ENCODE data around the gene DOK7. TPM values are rescaled to one million over a fixed set of nuclear protein-coding genes. Genes with fewer than 3 reads are reported as not detected.
"Not testable (repeated sequence)": the region's sequence is repeated elsewhere in the genome, so short reads cannot be mapped to it uniquely, and the experiment has no call there.

DOK7 gene
- polyA plus RNA-seq, 1 experiment: not detected

DNA sequence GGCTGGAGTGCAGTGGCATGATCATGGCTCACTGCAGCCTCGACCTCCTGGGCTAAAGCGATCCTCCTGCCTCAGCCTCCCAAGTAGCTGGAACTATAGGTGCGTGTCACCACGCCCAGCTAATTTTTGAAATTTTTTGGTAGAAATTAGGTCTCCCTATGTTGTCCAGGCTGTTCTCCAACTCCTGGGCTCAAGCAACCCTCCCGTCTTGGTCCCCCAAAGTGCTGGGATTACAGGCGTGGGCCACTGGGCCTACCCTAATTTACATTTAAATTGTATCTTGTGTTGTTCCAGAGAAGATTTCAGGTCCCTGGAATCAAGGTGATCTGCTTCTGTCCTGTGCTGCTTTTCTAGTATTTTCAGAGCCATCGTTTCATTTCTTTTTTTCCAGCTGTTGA, 70.3 kb downstream of the DOK7 start:
- no peak overlapping the region for H3K27ac ChIP-seq (ENCODE audit: low read depth, low read length)
- TF ChIP-seq, protein P1, sequence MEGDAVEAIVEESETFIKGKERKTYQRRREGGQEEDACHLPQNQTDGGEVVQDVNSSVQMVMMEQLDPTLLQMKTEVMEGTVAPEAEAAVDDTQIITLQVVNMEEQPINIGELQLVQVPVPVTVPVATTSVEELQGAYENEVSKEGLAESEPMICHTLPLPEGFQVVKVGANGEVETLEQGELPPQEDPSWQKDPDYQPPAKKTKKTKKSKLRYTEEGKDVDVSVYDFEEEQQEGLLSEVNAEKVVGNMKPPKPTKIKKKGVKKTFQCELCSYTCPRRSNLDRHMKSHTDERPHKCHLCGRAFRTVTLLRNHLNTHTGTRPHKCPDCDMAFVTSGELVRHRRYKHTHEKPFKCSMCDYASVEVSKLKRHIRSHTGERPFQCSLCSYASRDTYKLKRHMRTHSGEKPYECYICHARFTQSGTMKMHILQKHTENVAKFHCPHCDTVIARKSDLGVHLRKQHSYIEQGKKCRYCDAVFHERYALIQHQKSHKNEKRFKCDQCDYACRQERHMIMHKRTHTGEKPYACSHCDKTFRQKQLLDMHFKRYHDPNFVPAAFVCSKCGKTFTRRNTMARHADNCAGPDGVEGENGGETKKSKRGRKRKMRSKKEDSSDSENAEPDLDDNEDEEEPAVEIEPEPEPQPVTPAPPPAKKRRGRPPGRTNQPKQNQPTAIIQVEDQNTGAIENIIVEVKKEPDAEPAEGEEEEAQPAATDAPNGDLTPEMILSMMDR (IDR thresholded peaks at IDR 0.05; ENCODE audit: low read depth, low read length): no peak
- ChIA-PET POLR2A (no interaction called here), CTCF (no interaction called here)
- no peaks in the 10 kb centered on the region; the same call in 1 of the 2 replicates for H3K9me3 ChIP-seq (ENCODE audit: control insufficient read depth, insufficient read depth, low read length)
- no peak for DNase-seq (ENCODE audit: low read depth, low spot score)
- peaks cover 7% of the 10 kb centered on the region for H3K27me3 ChIP-seq (ENCODE audit: control insufficient read depth, insufficient read depth, low read length)
- H3K4me3 ChIP-seq (ENCODE audit: low read depth, low read length): no peak overlapping the region

DNA sequence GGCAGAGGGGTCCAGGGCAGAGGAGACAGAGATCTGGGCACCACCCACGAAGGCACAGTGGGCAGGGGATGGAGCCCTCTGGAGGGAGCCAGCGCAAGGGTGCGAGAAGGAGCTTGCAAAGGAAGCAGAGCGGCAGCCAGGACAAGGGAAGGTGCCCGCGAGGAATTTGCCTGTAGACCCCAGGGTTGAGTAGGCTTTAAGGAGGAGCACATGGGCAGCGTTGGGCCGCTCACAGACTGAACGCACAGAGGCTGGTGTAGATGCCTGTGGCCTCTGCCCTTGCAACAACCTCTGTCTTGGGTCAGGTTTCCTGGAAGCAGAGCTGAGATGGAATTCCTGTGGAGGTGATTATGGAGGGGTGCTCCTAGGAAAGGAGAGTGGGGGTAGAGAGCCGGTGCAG, 72.7 kb downstream of the DOK7 start:
- H3K9me3 ChIP-seq (ENCODE audit: control insufficient read depth, insufficient read depth, low read length); CTCF ChIA-PET; POLR2A ChIA-PET; DNase-seq (ENCODE audit: low read depth, low spot score); H3K27me3 ChIP-seq (ENCODE audit: control insufficient read depth, insufficient read depth, low read length); H3K4me3 ChIP-seq (ENCODE audit: low read depth, low read length); H3K27ac ChIP-seq (ENCODE audit: low read depth, low read length): not testable (repeated sequence)

DNA sequence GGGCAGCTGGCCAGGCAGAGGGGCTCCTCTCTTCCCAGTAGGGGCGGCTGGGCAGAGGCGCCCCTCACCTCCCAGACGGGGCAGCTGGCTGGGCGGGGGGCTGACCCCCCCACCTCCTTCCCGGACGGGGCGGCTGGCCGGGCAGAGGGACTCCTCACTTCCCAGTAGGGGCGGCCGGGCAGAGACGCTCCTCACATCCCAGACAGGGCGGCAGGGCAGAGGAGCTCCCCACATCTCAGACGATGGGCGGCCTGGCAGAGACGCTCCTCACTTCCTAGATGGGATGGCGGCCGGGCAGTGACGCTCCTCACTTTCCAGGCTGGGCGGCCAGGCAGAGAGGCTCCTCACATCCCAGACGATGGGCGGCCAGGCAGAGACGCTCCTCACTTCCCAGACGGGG, 75.8 kb downstream of the DOK7 start:
- H3K9me3 ChIP-seq (ENCODE audit: control insufficient read depth, insufficient read depth, low read length); CTCF ChIA-PET; H3K27ac ChIP-seq (ENCODE audit: low read depth, low read length); DNase-seq (ENCODE audit: low read depth, low spot score); POLR2A ChIA-PET; H3K27me3 ChIP-seq (ENCODE audit: control insufficient read depth, insufficient read depth, low read length); H3K4me3 ChIP-seq (ENCODE audit: low read depth, low read length): not testable (repeated sequence)

DNA sequence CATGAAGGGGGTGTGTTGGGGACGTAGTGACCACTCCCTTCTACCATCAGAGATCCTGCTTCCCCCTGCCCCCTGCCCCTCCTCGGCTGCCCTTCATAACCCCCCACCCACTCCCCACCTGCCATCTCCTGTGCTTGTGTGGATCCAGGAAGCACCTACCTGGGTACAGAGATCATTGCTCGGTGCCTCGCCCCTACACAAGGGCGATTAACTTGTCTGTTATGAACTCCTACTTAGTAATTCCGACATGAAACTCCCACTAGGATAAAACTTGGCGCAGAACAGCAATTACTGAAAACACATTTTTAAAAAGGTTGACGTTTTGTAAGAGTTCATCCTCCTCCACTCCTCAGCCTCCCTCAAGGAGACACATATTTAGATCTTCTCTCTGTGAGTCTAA, 80.3 kb downstream of the DOK7 start:
- H3K27ac ChIP-seq (ENCODE audit: low read depth, low read length); H3K4me3 ChIP-seq (ENCODE audit: low read depth, low read length); DNase-seq (ENCODE audit: low read depth, low spot score); CTCF ChIA-PET; H3K27me3 ChIP-seq (ENCODE audit: control insufficient read depth, insufficient read depth, low read length); POLR2A ChIA-PET; H3K9me3 ChIP-seq (ENCODE audit: control insufficient read depth, insufficient read depth, low read length): not testable (repeated sequence)

Other genes starting within 250 kb of the DOK7 start
- gene MSANTD1, start 214.1 kb upstream of the DOK7 start, polyA plus RNA-seq (2011; rRNA removed): 0.04 and 0.06 TPM in 2 replicates
- gene RGS12, start 170.3 kb upstream of the DOK7 start, polyA plus RNA-seq (2011; rRNA removed): 12.5 and 13.9 TPM in 2 replicates
- gene HGFAC, start 21.3 kb upstream of the DOK7 start, polyA plus RNA-seq (2011; rRNA removed): 0.05 TPM in 1 of 2 replicates, not detected in the other
- gene LRPAP1, start 69.1 kb downstream of the DOK7 start, polyA plus RNA-seq (2011; rRNA removed): 150 and 191 TPM in 2 replicates